H1 (cell line): Measurements from ENCODE around the gene ZNF488.

Source experiments
- CBX5 ChIP-seq: fragments of 300-800, 300-1000 bp; sonication (generic); IDR thresholded peaks from 2 replicates; pipeline ENCODE4 v1.7.1; 2016; ENCODE audit warnings: antibody characterized with exemption, low read length, low read depth
- CTCF ChIP-seq, 3 experiments: IDR thresholded peaks; 1 replicate in 2 of 3; 2 replicates in 1 of 3; pipeline versions ENCODE4 v1.5.1 to v1.6.1; 2011; ENCODE audit warnings: low read length in 3 of 3, mild to moderate bottlenecking in 3 of 3, inconsistent platforms in 2 of 3, low read depth in 1 of 3, moderate library complexity in 1 of 3; ENCODE audit not compliant: insufficient read depth in 1 of 3; ENCODE audit errors: control extremely low read depth in 1 of 3
- EGR1 ChIP-seq: IDR thresholded peaks from 2 replicates; pipeline ENCODE4 v1.6.1; 2011; ENCODE audit warnings: low read depth, low read length, borderline replicate concordance
- EP300 ChIP-seq, 2 experiments: IDR thresholded peaks; 1 replicate in 1 of 2; 2 replicates in 1 of 2; pipeline ENCODE4 v1.6.1; 2011 to 2012; ENCODE audit warnings: low read depth in 2 of 2, low read length in 2 of 2, mild to moderate bottlenecking in 2 of 2, borderline replicate concordance in 1 of 2, inconsistent platforms in 1 of 2, moderate library complexity in 1 of 2
- EZH2 ChIP-seq: fragments of 200-600 bp; sonication (generic); IDR thresholded peaks from 2 replicates; pipeline ENCODE4 v1.7.1; 2012; ENCODE audit warnings: low read depth, mild to moderate bottlenecking, moderate library complexity, low read length, inconsistent platforms; ENCODE audit not compliant: severe bottlenecking
- JUN ChIP-seq: IDR thresholded peaks from 2 replicates; pipeline ENCODE4 v1.6.1; 2011; ENCODE audit warnings: low read depth, mild to moderate bottlenecking, improper control_type of control experiment, low read length
- POLR2A ChIP-seq, 2 experiments: IDR thresholded peaks; 1 replicate in 1 of 2; 2 replicates in 1 of 2; pipeline ENCODE4 v1.6.1; 2011; ENCODE audit warnings: low read depth in 2 of 2, low read length in 2 of 2, mild to moderate bottlenecking in 2 of 2; ENCODE audit errors: control extremely low read depth in 1 of 2
- POLR2AphosphoS5 ChIP-seq: IDR thresholded peaks from 2 replicates; pipeline ENCODE4 v1.6.1; 2011; ENCODE audit warnings: low read depth, low read length
- POU5F1 ChIP-seq: IDR thresholded peaks from 2 replicates; pipeline ENCODE4 v1.6.1; 2011; ENCODE audit warnings: low read depth, mild to moderate bottlenecking, low read length, moderate library complexity
- RFX5 ChIP-seq: IDR thresholded peaks from 2 replicates; pipeline ENCODE4 v1.6.1; 2011; ENCODE audit warnings: low read depth, low read length, improper control_type of control experiment, borderline replicate concordance
- TAF1 ChIP-seq: IDR thresholded peaks from 2 replicates; pipeline ENCODE4 v1.6.1; 2011; ENCODE audit warnings: mild to moderate bottlenecking, low read depth, low read length
- TCF12 ChIP-seq: IDR thresholded peaks from 2 replicates; pipeline ENCODE4 v1.6.1; 2011; ENCODE audit warnings: low read depth, mild to moderate bottlenecking, low read length
- YY1 ChIP-seq: IDR thresholded peaks from 2 replicates; pipeline ENCODE4 v1.6.1; 2011; ENCODE audit warnings: low read depth, mild to moderate bottlenecking, low read length
- TF ChIP-seq, protein P1 (sequence below): IDR thresholded peaks from 2 replicates; pipeline ENCODE4 v1.6.1; 2012; ENCODE audit warnings: low read length, inconsistent platforms

DNA sequence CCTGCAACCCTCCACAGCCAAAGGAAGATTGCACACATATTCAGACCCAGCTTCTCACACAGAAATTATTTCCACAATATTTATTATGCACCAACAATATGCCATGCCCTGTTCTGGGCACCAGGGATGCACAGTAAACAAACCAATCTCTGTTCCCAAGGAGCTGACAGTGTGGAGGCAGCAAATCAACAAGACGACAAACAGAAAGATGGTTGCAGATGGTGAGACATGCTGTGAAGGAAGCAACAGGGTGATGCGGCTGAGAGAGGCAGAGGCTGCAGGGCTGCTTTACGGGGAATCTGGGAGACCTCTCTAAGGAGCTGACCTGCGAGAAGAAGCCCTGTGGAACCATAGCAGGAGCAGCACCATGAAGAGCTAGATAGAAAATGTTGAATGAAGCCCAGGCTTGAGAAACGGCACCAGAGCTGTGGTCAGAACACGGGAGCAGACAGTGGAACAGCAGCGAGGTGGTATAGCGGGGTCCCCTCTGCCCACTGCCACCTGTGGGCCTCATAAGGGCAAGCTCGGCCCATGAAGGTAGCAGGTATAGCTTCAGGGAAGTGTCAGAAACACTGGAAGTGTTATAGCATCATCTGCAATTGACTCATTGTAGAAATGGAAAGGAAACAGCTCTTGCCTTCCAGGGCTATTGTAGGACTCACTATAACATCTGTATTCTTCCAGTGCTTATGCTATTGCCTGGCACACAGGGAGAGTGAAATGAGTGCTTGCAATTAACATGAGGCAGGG is 18.5 kb downstream of the ZNF488 start:
- no peak for TF ChIP-seq CTCF (IDR thresholded peaks at IDR 0.05; ENCODE audit: control extremely low read depth in 1 of 3, insufficient read depth in 1 of 3, low read depth in 1 of 3, low read length in 3 of 3)
- TF ChIP-seq POLR2A (IDR thresholded peaks at IDR 0.05; ENCODE audit: control extremely low read depth in 1 of 2, low read depth in 2 of 2, low read length in 2 of 2), result no peak
- TF ChIP-seq POLR2AphosphoS5, result no peak
- no peak for TF ChIP-seq EP300 (IDR thresholded peaks at IDR 0.05; ENCODE audit: borderline replicate concordance in 1 of 2, low read depth in 2 of 2, low read length in 2 of 2)
- TF ChIP-seq, protein P1, sequence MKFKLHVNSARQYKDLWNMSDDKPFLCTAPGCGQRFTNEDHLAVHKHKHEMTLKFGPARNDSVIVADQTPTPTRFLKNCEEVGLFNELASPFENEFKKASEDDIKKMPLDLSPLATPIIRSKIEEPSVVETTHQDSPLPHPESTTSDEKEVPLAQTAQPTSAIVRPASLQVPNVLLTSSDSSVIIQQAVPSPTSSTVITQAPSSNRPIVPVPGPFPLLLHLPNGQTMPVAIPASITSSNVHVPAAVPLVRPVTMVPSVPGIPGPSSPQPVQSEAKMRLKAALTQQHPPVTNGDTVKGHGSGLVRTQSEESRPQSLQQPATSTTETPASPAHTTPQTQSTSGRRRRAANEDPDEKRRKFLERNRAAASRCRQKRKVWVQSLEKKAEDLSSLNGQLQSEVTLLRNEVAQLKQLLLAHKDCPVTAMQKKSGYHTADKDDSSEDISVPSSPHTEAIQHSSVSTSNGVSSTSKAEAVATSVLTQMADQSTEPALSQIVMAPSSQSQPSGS, result no peak
- TF ChIP-seq EZH2, result no peak
- TF ChIP-seq EGR1, result no peak
- TF ChIP-seq JUN, result no peak
- TF ChIP-seq YY1, result no peak
- no peak for TF ChIP-seq POU5F1
- TF ChIP-seq CBX5, result no peak
- no peak for TF ChIP-seq RFX5
- TF ChIP-seq TAF1, result no peak
- TF ChIP-seq TCF12, result no peak
